ENCODE results near the gene ALOX15B. TPM values are rescaled to one million over a fixed set of nuclear protein-coding genes. Genes with fewer than 3 reads are reported as not detected.
A peak's percentile ranks its signal among the peaks of the same experiment; 100 is the strongest.

ALOX15B gene
- total and polyA plus RNA-seq, 9 donors = 0.23 to 14.9 (median 0.78) TPM; not detected in 1

DNA sequence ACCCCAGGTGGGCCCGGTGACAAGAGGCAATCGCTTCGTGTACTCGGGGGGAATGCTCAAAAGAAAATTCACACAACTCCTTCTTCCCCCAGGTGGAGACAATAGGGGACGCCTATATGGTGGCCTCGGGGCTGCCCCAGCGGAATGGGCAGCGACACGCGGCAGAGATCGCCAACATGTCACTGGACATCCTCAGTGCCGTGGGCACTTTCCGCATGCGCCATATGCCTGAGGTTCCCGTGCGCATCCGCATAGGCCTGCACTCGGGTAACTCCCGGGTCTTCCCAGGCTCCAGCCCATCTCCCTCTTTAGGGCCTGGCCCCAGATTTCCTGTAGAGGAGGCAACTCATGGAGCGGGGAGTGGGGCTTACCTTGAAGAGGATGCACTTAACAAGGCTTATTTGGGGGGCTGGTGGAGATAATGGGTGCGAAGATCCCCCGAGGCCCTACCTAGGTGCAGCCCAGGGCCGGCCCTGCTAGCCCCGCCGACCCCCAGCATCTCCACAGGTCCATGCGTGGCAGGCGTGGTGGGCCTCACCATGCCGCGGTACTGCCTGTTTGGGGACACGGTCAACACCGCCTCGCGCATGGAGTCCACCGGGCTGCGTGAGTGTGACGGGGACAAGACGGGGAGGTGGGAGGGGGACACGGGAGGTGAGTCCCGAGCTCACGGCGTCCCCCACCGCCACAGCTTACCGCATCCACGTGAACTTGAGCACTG, 23.5 kb upstream of the ALOX15B start:
- TF ChIP-seq POLR2A (IDR thresholded peaks at IDR 0.05) = no peak
- TF ChIP-seq, protein P1, sequence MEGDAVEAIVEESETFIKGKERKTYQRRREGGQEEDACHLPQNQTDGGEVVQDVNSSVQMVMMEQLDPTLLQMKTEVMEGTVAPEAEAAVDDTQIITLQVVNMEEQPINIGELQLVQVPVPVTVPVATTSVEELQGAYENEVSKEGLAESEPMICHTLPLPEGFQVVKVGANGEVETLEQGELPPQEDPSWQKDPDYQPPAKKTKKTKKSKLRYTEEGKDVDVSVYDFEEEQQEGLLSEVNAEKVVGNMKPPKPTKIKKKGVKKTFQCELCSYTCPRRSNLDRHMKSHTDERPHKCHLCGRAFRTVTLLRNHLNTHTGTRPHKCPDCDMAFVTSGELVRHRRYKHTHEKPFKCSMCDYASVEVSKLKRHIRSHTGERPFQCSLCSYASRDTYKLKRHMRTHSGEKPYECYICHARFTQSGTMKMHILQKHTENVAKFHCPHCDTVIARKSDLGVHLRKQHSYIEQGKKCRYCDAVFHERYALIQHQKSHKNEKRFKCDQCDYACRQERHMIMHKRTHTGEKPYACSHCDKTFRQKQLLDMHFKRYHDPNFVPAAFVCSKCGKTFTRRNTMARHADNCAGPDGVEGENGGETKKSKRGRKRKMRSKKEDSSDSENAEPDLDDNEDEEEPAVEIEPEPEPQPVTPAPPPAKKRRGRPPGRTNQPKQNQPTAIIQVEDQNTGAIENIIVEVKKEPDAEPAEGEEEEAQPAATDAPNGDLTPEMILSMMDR (IDR thresholded peaks at IDR 0.05) = no peak
- no peak for TF ChIP-seq EP300 (IDR thresholded peaks at IDR 0.05)
- Histone ChIP-seq H3K27ac (no peak overlapping the region), H3K27me3 (no peaks in the 10 kb centered on the region), H3K9me3 (no peaks in the 10 kb centered on the region), H3K4me1 (ENCODE audit: insufficient read depth) (peaks cover 5% of the 10 kb centered on the region), H3K36me3 (no peaks in the 10 kb centered on the region), H3K4me3 (no peak overlapping the region)
- 68 to 77% (median 76%) methylated on average over 29 to 44 of the region's 44 CpGs for WGBS, 3 donors
- intact Hi-C loops (cut with DNase I) = no loop called here
- DNase-seq = no peak

GRCh38 chr17:8015957-8016631, 22.8 kb upstream of the ALOX15B start:
- TF ChIP-seq, protein P1 (IDR thresholded peaks at IDR 0.05) = no peak
- no peak for TF ChIP-seq EP300 (IDR thresholded peaks at IDR 0.05)
- TF ChIP-seq POLR2A (IDR thresholded peaks at IDR 0.05) = no peak
- Histone ChIP-seq H3K9me3 (no peaks in the 10 kb centered on the region), H3K36me3 (no peaks in the 10 kb centered on the region), H3K4me3 (peak overlapping the region; percentile 7), H3K27me3 (no peaks in the 10 kb centered on the region), H3K4me1 (ENCODE audit: insufficient read depth) (peaks cover 5% of the 10 kb centered on the region), H3K27ac (no peak overlapping the region)
- 1 to 4% (median 2%) methylated on average over 42 to 46 of the region's 46 CpGs for WGBS, 3 donors
- intact Hi-C loops (cut with DNase I) = no loop called here
- DNase-seq = peak in 2 of 5 donors; percentile 49 to 53

DNA sequence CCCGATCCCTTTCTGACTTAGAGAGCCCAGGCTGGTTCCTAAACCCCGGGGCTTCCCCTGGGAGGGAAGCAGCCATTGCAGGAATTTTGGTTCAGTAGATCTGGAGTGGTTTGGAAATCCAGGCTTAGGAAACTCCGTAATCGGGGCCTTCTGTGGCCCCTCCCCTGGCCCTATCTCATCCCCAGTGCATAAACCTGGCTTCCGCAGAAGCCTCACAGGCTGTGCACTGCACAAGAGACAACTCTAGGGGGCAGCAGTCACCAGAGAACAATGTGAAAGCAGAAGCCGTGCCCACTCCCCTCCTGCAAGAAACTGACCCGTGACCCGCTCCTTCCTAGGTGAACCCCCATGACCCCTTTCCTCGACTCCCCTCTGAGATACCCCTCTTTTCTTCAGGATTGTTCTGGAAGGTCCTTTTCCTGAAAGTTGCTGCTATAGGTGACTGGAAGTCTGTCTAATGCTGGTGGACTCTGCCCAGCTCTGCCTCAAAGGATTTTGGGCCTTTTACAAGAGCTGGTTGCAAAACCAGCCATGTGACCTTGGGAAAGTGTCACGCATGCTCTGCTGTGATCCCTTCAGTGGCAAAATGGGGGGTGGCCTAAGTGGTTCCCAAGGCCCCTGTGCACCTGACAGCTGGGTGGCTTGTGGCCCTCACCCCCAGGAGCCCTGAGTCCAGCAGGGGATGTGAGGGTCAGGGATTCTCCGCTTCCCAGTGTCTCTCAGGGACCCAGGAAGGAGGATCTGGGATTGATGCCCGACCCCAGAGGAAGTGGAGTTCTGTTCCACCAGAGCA, 22.0 kb upstream of the ALOX15B start:
- Histone ChIP-seq H3K9me3 (no peaks in the 10 kb centered on the region), H3K27me3 (no peaks in the 10 kb centered on the region), H3K4me3 (peak overlapping the region; percentile 7), H3K36me3 (no peaks in the 10 kb centered on the region), H3K27ac (no peak overlapping the region), H3K4me1 (ENCODE audit: insufficient read depth) (peaks cover 5% of the 10 kb centered on the region)
- WGBS, 3 donors = 29 to 31% (median 30%) methylated on average over 12 of the region's 12 CpGs
- TF ChIP-seq EP300 (IDR thresholded peaks at IDR 0.05) = no peak
- TF ChIP-seq POLR2A (IDR thresholded peaks at IDR 0.05) = no peak
- TF ChIP-seq, protein P1 (IDR thresholded peaks at IDR 0.05) = no peak
- no peak for DNase-seq
- intact Hi-C loops (cut with DNase I) = no loop called here

DNA sequence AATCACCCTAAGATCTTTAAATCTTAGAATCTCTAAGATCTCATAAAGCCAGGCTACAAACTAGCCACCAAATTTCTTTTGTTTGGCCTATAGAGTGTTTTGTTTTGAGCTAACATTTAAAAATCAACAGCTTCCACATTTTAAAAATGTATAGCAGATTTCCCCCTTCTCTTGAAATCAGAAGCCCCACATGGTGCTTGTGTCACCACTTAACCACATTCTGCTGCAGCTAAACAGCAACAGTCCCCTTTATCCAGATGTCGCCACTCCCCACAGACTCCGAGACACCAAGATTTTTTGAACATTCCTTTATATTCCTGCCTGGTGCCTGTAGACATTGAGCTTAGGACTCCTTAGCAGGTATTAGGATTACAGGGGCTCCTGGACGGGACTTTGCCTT, 20.4 kb upstream of the ALOX15B start:
- WGBS, 3 donors = 76 to 87% (median 81%) methylated on average over 3 of the region's 3 CpGs
- intact Hi-C loops (cut with DNase I) = no loop called here
- Histone ChIP-seq H3K27ac (no peak overlapping the region), H3K4me3 (no peak overlapping the region), H3K4me1 (ENCODE audit: insufficient read depth) (peaks cover 5% of the 10 kb centered on the region), H3K36me3 (no peaks in the 10 kb centered on the region), H3K9me3 (no peaks in the 10 kb centered on the region), H3K27me3 (no peaks in the 10 kb centered on the region)
- DNase-seq = no peak
- TF ChIP-seq, protein P1 (IDR thresholded peaks at IDR 0.05) = no peak
- TF ChIP-seq EP300 (IDR thresholded peaks at IDR 0.05) = no peak
- no peak for TF ChIP-seq POLR2A (IDR thresholded peaks at IDR 0.05)
